KMS-11 (cell line): ENCODE data around the gene PROC.

Experiments
- H2AFZ ChIP-seq: fragments of 200-600 bp; sonication (generic); 2 replicates; pipeline ENCODE4 v1.6.1; 2016; ENCODE audit warnings: antibody characterized with exemption, mixed run types, low read depth
- H3K27ac ChIP-seq: fragments of 200-600 bp; sonication (generic); 2 replicates; pipeline ENCODE4 v1.6.1; 2016; ENCODE audit warnings: mild to moderate bottlenecking, mixed run types
- H3K27me3 ChIP-seq: fragments of 200-600 bp; sonication (generic); 2 replicates; pipeline ENCODE4 v1.6.1; 2017; ENCODE audit warnings: mild to moderate bottlenecking, low read depth, mixed run types, moderate library complexity; ENCODE audit not compliant: insufficient read depth
- H3K36me3 ChIP-seq: fragments of 200-600 bp; sonication (generic); 2 replicates; pipeline ENCODE4 v1.6.1; 2017; ENCODE audit warnings: mild to moderate bottlenecking, mixed run types; ENCODE audit not compliant: insufficient read depth
- H3K4me1 ChIP-seq: fragments of 200-600 bp; sonication (generic); 2 replicates; pipeline ENCODE4 v1.6.1; 2016; ENCODE audit warnings: mild to moderate bottlenecking, low read depth, mixed run types; ENCODE audit not compliant: poor library complexity, severe bottlenecking
- H3K4me2 ChIP-seq: fragments of 200-600 bp; sonication (generic); 2 replicates; pipeline ENCODE4 v1.7.0; 2016; ENCODE audit warnings: mild to moderate bottlenecking, mixed run types
- H3K4me3 ChIP-seq: fragments of 200-600 bp; sonication (generic); IDR thresholded peaks from 2 replicates; pipeline ENCODE4 v1.6.1; 2017; ENCODE audit warnings: low read depth, low read length, mixed read lengths; ENCODE audit not compliant: insufficient read depth
- H3K79me2 ChIP-seq: fragments of 200-600 bp; sonication (generic); 2 replicates; pipeline ENCODE4 v1.6.1; 2016; ENCODE audit warnings: low read depth, mixed run types; ENCODE audit not compliant: insufficient read depth
- H3K9ac ChIP-seq: fragments of 200-600 bp; sonication (generic); 2 replicates; pipeline ENCODE4 v1.6.1; 2016; ENCODE audit warnings: mild to moderate bottlenecking, mixed run types
- H4K20me1 ChIP-seq: fragments of 200-600 bp; sonication (generic); 2 replicates; pipeline ENCODE4 v1.6.1; 2016; ENCODE audit warnings: mild to moderate bottlenecking, mixed run types; ENCODE audit not compliant: insufficient read depth
- TF ChIP-seq, protein P1 (sequence below): fragments of 200-600 bp; sonication (generic); conservative IDR thresholded peaks from 2 replicates; pipeline ENCODE4 v1.6.1; 2017; ENCODE audit warnings: low read depth, mild to moderate bottlenecking, antibody characterized with exemption, low read length, moderate library complexity, mixed read lengths

PROC gene

DNA sequence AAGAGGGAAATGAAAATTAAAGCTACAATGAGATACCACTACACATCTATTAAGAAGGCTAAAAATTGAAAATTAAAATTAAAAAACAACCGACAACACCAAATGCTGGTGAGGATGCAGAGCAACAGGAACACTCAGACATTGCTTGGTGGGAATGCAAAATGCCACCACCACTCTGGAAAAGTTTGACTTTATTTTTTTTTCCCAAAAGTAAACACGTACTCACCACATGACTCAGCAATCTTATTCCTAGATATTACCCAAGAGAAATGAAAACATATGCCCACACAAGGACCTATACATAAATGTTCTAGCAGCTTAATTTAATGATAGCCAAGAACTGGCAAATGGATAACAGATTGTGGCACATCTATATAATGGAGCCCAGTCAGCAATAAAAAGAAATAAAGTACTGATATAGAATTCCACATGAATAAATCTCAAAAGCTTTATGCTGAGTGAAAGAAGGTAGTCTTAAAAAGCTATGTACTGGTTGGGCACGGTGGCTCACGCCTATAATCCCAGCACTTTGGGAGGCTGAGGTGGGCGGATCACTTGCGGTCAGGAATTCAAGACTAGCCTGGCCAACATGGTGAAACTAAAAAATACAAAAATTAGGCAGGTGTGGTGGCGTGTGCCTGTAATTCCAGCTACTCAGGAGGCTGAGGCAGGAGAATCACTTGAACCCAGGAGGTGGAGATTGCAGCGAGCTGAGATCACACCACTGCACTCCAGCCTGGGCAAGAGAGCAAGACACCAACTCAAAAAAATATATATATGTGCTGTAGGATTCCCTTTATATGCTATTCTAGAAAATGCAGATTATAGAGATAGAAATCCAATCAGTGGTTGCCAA, 4.2 kb upstream of the PROC start:
- no peak overlapping the region for H3K9ac ChIP-seq

DNA sequence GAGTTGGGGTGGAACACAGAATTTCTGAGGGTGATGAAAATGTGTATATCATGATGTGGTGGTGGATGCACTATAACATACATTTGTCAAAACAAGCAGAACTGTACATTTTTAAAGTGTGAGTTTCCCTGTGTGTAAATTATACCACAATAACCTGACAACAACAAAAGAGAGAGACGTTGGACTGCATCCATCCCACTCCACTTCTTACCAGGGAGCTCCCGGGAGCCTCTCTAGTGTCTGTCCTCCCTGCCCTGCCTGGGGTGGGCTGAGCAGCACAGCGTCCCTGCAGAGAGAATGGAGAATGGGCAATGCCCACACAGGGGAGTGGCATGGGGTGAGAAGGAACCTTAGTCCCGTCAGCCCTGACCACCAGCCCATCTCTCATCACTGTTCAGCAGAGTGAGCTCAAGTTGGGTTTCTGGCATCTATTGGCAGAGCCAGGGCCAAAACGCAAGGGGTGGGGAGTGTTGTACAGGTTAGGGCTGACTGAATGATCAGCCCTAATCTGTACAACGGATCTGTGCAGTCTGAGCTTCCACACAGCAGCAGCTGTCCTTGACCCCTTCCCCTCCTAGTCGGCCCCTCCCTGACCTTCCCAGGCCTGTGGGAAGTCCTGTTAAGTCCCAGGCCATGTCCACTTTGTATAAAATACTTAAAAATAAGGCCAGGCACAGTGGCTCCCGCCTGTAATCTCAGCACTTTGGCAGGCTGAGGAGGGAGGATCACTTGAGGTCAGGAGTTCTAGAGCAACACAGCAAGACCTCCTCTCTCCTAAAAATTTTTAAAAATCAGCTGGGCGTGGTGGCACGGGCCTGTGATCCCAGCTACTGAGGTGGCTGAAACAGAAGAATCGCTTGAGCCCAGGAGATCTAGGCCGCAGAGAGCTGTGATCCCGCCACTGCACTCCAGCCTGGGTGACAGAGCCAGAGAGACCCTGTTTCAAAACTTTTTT, 3.3 kb upstream of the PROC start:
- Histone ChIP-seq H3K4me2 (0 out of 2 replicates have a peak overlapping the region, but pooled peaks have one; percentile 67), H3K9ac (no peak overlapping the region), H3K4me3 (no peak overlapping the region), H3K27ac (no peak overlapping the region), H3K4me1 (peaks cover 19% of the 10 kb centered on the region), H3K79me2 (no peaks in the 10 kb centered on the region), H4K20me1 (no peaks in the 10 kb centered on the region), H3K27me3 (no peaks in the 10 kb centered on the region), H2AFZ (no peak overlapping the region), H3K36me3 (no peaks in the 10 kb centered on the region)
- TF ChIP-seq, protein P1, sequence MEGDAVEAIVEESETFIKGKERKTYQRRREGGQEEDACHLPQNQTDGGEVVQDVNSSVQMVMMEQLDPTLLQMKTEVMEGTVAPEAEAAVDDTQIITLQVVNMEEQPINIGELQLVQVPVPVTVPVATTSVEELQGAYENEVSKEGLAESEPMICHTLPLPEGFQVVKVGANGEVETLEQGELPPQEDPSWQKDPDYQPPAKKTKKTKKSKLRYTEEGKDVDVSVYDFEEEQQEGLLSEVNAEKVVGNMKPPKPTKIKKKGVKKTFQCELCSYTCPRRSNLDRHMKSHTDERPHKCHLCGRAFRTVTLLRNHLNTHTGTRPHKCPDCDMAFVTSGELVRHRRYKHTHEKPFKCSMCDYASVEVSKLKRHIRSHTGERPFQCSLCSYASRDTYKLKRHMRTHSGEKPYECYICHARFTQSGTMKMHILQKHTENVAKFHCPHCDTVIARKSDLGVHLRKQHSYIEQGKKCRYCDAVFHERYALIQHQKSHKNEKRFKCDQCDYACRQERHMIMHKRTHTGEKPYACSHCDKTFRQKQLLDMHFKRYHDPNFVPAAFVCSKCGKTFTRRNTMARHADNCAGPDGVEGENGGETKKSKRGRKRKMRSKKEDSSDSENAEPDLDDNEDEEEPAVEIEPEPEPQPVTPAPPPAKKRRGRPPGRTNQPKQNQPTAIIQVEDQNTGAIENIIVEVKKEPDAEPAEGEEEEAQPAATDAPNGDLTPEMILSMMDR, result no peak

More for the DNA sequence above, 4.2 kb upstream of the PROC start:
- no peak overlapping the region for H2AFZ ChIP-seq
- TF ChIP-seq, protein P1, result no peak
- peaks cover 22% of the 10 kb centered on the region for H3K4me1 ChIP-seq
- no peak overlapping the region for H3K4me3 ChIP-seq
- H3K36me3 ChIP-seq, result no peaks in the 10 kb centered on the region
- H4K20me1 ChIP-seq, result no peaks in the 10 kb centered on the region
- no peak overlapping the region for H3K27ac ChIP-seq
- no peak overlapping the region for H3K4me2 ChIP-seq
- H3K27me3 ChIP-seq, result no peaks in the 10 kb centered on the region
- no peaks in the 10 kb centered on the region for H3K79me2 ChIP-seq

DNA sequence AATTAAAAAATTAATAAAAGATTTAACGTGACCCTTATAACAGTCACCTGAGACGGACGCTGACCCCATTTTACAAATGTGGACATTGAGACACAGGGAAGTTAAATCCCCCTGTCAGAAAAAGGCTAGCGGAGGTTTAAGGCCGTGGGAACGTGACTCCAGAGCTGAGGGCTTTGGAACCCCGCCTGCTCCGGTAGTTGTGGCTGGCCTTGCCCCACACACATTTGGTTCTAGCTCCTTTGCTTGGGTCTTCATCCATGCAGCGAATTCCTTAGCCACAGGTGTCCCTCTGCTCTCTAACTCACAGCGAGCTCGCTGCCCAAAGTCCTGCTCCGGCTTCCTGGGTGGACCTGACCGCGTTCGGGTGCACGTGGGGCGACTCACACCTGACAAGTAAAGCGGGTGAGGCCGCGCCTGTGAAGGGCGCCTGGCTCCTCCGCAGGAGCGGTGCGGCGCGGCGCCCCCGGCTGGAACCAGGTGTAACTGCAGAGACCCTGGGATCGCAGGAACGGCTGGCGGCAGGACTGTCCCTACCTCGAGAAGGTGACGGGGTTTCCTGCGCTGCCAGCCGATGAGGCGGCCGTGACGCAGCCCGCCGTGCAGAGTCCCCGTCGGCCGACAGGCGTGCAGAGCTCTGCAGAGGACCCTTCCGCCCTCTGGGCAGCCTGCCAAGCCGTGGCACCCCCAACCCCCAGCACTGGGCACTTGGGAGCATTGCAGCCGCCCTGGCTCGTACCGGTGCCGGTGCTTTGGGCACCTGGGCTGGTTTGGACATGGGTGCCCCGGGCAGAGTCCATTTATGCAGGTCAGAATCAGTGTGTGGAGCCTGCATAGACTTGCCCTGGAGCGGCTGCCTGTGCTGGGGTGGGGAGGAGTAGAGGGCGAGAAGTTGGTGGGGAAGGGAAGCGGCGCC, 2.4 kb upstream of the PROC start:
- Histone ChIP-seq H4K20me1 (no peaks in the 10 kb centered on the region), H3K79me2 (no peaks in the 10 kb centered on the region), H3K9ac (no peak overlapping the region), H2AFZ (peak overlapping the region; percentile 92), H3K4me2 (peak overlapping the region; percentile 67), H3K4me3 (peak overlapping the region; percentile 29), H3K4me1 (peaks cover 15% of the 10 kb centered on the region), H3K27ac (no peak overlapping the region), H3K36me3 (no peaks in the 10 kb centered on the region), H3K27me3 (no peaks in the 10 kb centered on the region)
- TF ChIP-seq, protein P1, result peak; percentile 66
